H1 (cell line): ENCODE data around the gene TXNRD2. TPM values are rescaled to one million over a fixed set of nuclear protein-coding genes. Genes with fewer than 3 reads are reported as not detected.

Experiments
- SAP30 ChIP-seq: fragments of 300-600 bp; sonication (generic); IDR thresholded peaks from 2 replicates; pipeline ENCODE4 v1.7.1; 2012; ENCODE audit warnings: low read length, moderate library complexity, mild to moderate bottlenecking, inconsistent platforms; ENCODE audit not compliant: insufficient read depth, insufficient replicate concordance
- polyA plus RNA-seq, 7 experiments: library from polyadenylated mRNA; depleted of rRNA in 3 of 7; stranded (reverse) in 5 of 7; unstranded in 2 of 7; fragments of >200 nt in 5 of 7; fragments of 200-250 nt in 2 of 7; gene quantifications; 1 replicate in 5 of 7; 2 replicates in 1 of 7; 4 replicates in 1 of 7; pipeline versions ENCODE4 v1.2.1 to v1.2.3, GENCODE V29; 2011 to 2013; ENCODE audit warnings: missing spikeins in 2 of 7, mixed read lengths in 2 of 7
- total RNA-seq: library from RNA; stranded (reverse); fragmentation: NEBNext Ultra II Directional; extraction: Animal tissue kit (Norgen Biotek cat#: 25700); gene quantifications from 2 replicates; pipeline ENCODE4 v1.2.1, GENCODE V29; 2021
- TF ChIP-seq, protein P1 (sequence below), 3 experiments: IDR thresholded peaks; 1 replicate in 2 of 3; 2 replicates in 1 of 3; pipeline versions ENCODE4 v1.5.1 to v1.6.1; 2011; ENCODE audit warnings: low read length in 3 of 3, mild to moderate bottlenecking in 3 of 3, inconsistent platforms in 2 of 3, low read depth in 1 of 3, moderate library complexity in 1 of 3; ENCODE audit not compliant: insufficient read depth in 1 of 3; ENCODE audit errors: control extremely low read depth in 1 of 3

TXNRD2 gene
- total and polyA plus RNA-seq, 2 of the 8 experiments (the other 6 are each of a cell fraction or from before 2014, with no cell fraction given) = 14.8 to 21.9 TPM

DNA sequence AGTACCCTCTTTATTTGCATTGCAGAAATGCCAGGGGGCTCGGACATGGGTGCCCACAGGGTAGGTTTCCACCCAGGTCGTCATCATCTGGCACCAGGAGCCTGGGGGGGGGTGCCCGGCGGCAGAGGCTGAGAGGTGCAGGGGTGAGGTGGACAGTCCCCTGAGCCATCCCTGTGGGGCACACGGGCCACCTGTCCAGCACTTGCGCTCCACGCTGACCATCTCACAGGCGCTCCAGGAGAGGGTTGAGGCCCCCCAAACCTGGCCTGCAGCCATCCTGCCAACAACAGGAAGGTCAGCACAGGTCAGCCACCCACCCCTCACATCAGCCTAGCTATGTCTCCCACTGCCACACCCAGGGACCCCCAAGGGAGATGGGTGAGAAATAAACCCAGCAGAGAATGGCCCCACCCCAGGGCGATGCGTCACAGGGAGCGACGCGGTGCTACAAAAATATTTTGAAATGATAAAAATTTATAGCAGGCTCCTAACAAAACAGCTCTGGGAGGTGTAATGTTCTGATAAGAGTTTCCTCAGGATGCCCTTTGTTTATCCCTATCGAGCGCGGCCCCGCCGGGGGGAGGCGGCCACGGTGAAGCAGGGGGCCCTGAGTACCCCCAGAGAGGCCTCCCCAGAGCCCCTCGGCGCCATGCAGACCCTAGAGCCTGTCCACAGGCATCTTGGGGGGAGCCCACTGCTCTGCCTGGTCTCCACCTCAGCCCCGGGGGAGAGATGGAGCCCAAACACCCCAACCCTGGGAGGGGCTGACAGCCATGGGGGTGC is 65.9 kb downstream of the TXNRD2 start (continued):
- no peak for TF ChIP-seq SAP30
- TF ChIP-seq, protein P1, sequence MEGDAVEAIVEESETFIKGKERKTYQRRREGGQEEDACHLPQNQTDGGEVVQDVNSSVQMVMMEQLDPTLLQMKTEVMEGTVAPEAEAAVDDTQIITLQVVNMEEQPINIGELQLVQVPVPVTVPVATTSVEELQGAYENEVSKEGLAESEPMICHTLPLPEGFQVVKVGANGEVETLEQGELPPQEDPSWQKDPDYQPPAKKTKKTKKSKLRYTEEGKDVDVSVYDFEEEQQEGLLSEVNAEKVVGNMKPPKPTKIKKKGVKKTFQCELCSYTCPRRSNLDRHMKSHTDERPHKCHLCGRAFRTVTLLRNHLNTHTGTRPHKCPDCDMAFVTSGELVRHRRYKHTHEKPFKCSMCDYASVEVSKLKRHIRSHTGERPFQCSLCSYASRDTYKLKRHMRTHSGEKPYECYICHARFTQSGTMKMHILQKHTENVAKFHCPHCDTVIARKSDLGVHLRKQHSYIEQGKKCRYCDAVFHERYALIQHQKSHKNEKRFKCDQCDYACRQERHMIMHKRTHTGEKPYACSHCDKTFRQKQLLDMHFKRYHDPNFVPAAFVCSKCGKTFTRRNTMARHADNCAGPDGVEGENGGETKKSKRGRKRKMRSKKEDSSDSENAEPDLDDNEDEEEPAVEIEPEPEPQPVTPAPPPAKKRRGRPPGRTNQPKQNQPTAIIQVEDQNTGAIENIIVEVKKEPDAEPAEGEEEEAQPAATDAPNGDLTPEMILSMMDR (IDR thresholded peaks at IDR 0.05; ENCODE audit: control extremely low read depth in 1 of 3, insufficient read depth in 1 of 3, low read depth in 1 of 3, low read length in 3 of 3) = no peak
